Measurements from ENCODE around the gene MAP2K7.
"Not testable (repeated sequence)": the region's sequence is repeated elsewhere in the genome, so short reads cannot be mapped to it uniquely, and the experiment has no call there.

MAP2K7 gene

GRCh38 chr19:7953060-7953459 lies 49.4 kb downstream of the MAP2K7 start:
- no peak overlapping the region for H3K4me3 ChIP-seq (ENCODE audit: low read length)
- DNase-seq (ENCODE audit: low read depth), result peak; percentile 50
- TF ChIP-seq CTCF (conservative IDR thresholded peaks at IDR 0.05; ENCODE audit: low read length), result no peak

- no peak for DNase-seq (ENCODE audit: low read depth)
- no peak for TF ChIP-seq CTCF (conservative IDR thresholded peaks at IDR 0.05; ENCODE audit: low read length)
- H3K4me3 ChIP-seq (ENCODE audit: low read length), result no peak overlapping the region
These were observed 49.9 kb downstream of the MAP2K7 start for GRCh38 chr19:7953576-7953975.

GRCh38 chr19:7955696-7956095 lies 52.0 kb downstream of the MAP2K7 start:
- TF ChIP-seq CTCF (conservative IDR thresholded peaks at IDR 0.05; ENCODE audit: low read length), result no peak
- DNase-seq (ENCODE audit: low read depth), result no peak

GRCh38 chr19:7959211-7959610 lies 55.5 kb downstream of the MAP2K7 start:
- TF ChIP-seq CTCF (conservative IDR thresholded peaks at IDR 0.05; ENCODE audit: low read length), result no peak
- no peak overlapping the region for H3K4me3 ChIP-seq (ENCODE audit: low read length)
- DNase-seq (ENCODE audit: low read depth), result no peak

More at GRCh38 chr19:7955696-7956095, 52.0 kb downstream of the MAP2K7 start:
- no peak overlapping the region for H3K4me3 ChIP-seq (ENCODE audit: low read length)

GRCh38 chr19:7961082-7961481 lies 57.4 kb downstream of the MAP2K7 start:
- not testable (repeated sequence) for H3K4me3 ChIP-seq (ENCODE audit: low read length); DNase-seq (ENCODE audit: low read depth)

- TF ChIP-seq CTCF (conservative IDR thresholded peaks at IDR 0.05; ENCODE audit: low read length), result no peak
- H3K4me3 ChIP-seq (ENCODE audit: low read length), result no peak overlapping the region
- no peak for DNase-seq (ENCODE audit: low read depth)
These were observed 58.4 kb downstream of the MAP2K7 start for GRCh38 chr19:7961920-7962626.

GRCh38 chr19:7962644-7963268 lies 59.1 kb downstream of the MAP2K7 start:
- DNase-seq (ENCODE audit: low read depth), result no peak
- no peak for TF ChIP-seq CTCF (conservative IDR thresholded peaks at IDR 0.05; ENCODE audit: low read length)
- H3K4me3 ChIP-seq (ENCODE audit: low read length), result no peak overlapping the region
